ENCODE measurements around the gene MBNL1. TPM values are rescaled to one million over a fixed set of nuclear protein-coding genes. Genes with fewer than 3 reads are reported as not detected.

Gene MBNL1
- total RNA-seq, 2 donors from 2014 or later, result 1.3 to 4.9 TPM

DNA sequence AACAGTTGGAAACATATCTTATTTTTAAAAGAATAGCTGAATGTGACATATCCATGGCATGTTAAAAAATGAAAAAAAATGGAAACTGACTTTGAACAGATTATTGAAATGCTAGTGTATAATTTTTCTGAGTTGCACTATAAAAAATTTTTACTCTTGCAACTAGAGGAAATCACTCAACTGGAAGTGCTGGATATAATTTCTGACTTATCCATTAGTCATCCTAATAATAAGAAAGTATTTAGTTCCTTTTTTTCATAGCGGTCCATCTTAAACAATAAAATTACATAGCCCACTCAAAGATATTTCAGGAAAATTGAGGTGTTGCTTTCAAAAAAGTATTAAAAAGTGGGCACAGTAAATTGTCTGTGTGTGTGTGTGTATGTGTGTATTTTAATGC, 80.7 kb downstream of the MBNL1 start:
- Histone ChIP-seq H3K4me3 (ENCODE audit: low read length) (no peak overlapping the region), H3K27ac (ENCODE audit: low read depth, low read length) (no peak overlapping the region), H3K9ac (ENCODE audit: extremely low read depth, low read length, poor library complexity, severe bottlenecking) (no peak overlapping the region), H3K9me3 (ENCODE audit: control insufficient read depth, low read length) (no peaks in the 10 kb centered on the region), H3K36me3 (ENCODE audit: control insufficient read depth, insufficient read depth, low read length) (no peaks in the 10 kb centered on the region), H3K4me1 (ENCODE audit: control insufficient read depth, insufficient read depth, low read length) (no peaks in the 10 kb centered on the region), H3K27me3 (ENCODE audit: control insufficient read depth, insufficient read depth, low read length, poor library complexity, severe bottlenecking) (no peaks in the 10 kb centered on the region)
- H3K4me1 Mint-ChIP-seq, result no peaks in the 10 kb centered on the region
- no peak for TF ChIP-seq CTCF (conservative IDR thresholded peaks at IDR 0.05)
- no peaks in the 10 kb centered on the region for H3K9me3 Mint-ChIP-seq
- H3K27me3 Mint-ChIP-seq (ENCODE audit: insufficient read depth), result no peaks in the 10 kb centered on the region
- DNase-seq, result no peak
- no CpG with 5 or more reads among the region's 1 CpG for WGBS, 2 experiments (ENCODE audit: insufficient coverage in 1 of 2, insufficient read length in 1 of 2)
- H3K36me3 Mint-ChIP-seq (ENCODE audit: low read depth), result no peaks in the 10 kb centered on the region
- no peak overlapping the region for H3K4me3 Mint-ChIP-seq
- no peak overlapping the region for H3K27ac Mint-ChIP-seq

DNA sequence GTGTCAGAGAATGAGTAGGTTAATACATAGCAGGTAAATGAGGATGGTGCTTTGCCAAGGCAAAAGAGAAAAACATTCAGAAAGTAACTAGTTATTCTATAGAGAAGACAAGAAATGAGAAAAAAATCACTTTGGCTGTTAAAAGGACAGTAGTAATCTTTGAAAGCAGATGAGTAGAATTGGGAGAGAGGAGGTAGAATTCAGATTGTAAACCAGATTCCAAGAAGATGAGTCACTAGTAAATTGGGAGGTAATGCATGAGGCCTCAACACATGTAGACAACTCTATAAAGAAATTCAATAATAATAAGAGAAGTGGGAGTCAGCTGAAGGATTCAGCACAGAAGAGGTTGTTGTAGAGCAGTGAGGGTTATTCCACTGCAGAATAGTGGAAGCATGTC, 81.4 kb downstream of the MBNL1 start:
- H3K27ac ChIP-seq (ENCODE audit: low read depth, low read length), result no peak overlapping the region
- H3K9ac ChIP-seq (ENCODE audit: extremely low read depth, low read length, poor library complexity, severe bottlenecking), result no peak overlapping the region
- Mint-ChIP-seq H3K27ac (no peak overlapping the region), H3K4me3 (no peak overlapping the region), H3K27me3 (ENCODE audit: insufficient read depth) (no peaks in the 10 kb centered on the region), H3K9me3 (no peaks in the 10 kb centered on the region), H3K4me1 (no peaks in the 10 kb centered on the region), H3K36me3 (ENCODE audit: low read depth) (no peaks in the 10 kb centered on the region)
- no peaks in the 10 kb centered on the region for H3K4me1 ChIP-seq (ENCODE audit: control insufficient read depth, insufficient read depth, low read length)
- DNase-seq, result no peak
- no peaks in the 10 kb centered on the region for H3K9me3 ChIP-seq (ENCODE audit: control insufficient read depth, low read length)
- H3K36me3 ChIP-seq (ENCODE audit: control insufficient read depth, insufficient read depth, low read length), result no peaks in the 10 kb centered on the region
- no peak for TF ChIP-seq CTCF (conservative IDR thresholded peaks at IDR 0.05)
- no peaks in the 10 kb centered on the region for H3K27me3 ChIP-seq (ENCODE audit: control insufficient read depth, insufficient read depth, low read length, poor library complexity, severe bottlenecking)
- no peak overlapping the region for H3K4me3 ChIP-seq (ENCODE audit: low read length)

DNA sequence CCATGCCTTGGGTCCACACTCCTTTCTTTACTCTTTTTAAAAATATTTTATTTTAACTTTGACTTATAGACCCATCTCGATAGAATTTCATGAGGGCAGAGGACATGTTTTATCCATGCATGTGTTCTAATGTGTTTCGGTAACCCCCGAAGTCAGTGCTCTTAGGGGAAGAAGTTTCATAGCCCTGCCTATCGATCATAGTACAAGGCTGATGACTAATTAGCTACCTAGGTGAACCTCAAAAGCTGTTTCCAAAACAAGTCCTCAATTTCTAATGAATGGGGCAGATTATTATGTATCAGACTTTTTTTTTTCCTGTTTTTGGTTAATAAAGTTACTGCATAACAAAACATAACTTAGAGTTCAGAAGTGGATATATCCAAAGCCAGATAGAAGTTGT, 82.0 kb downstream of the MBNL1 start:
- H3K27me3 ChIP-seq (ENCODE audit: control insufficient read depth, insufficient read depth, low read length, poor library complexity, severe bottlenecking), result no peaks in the 10 kb centered on the region
- no peaks in the 10 kb centered on the region for H3K4me1 ChIP-seq (ENCODE audit: control insufficient read depth, insufficient read depth, low read length)
- H3K36me3 ChIP-seq (ENCODE audit: control insufficient read depth, insufficient read depth, low read length), result no peaks in the 10 kb centered on the region
- DNase-seq, result no peak
- Mint-ChIP-seq H3K9me3 (no peaks in the 10 kb centered on the region), H3K27me3 (ENCODE audit: insufficient read depth) (no peaks in the 10 kb centered on the region), H3K4me3 (no peak overlapping the region), H3K36me3 (ENCODE audit: low read depth) (no peaks in the 10 kb centered on the region), H3K4me1 (no peaks in the 10 kb centered on the region), H3K27ac (no peak overlapping the region)
- no peak overlapping the region for H3K4me3 ChIP-seq (ENCODE audit: low read length)
- WGBS, 2 experiments (ENCODE audit: insufficient coverage in 1 of 2, insufficient read length in 1 of 2), result 90 to 100% methylated on average over 3 to 4 of the region's 4 CpGs
- no peaks in the 10 kb centered on the region for H3K9me3 ChIP-seq (ENCODE audit: control insufficient read depth, low read length)
- no peak overlapping the region for H3K9ac ChIP-seq (ENCODE audit: extremely low read depth, low read length, poor library complexity, severe bottlenecking)
- no peak overlapping the region for H3K27ac ChIP-seq (ENCODE audit: low read depth, low read length)
- TF ChIP-seq CTCF (conservative IDR thresholded peaks at IDR 0.05), result no peak
